Immature natural killer cell (primary cell): Measurements from ENCODE around the gene PHAF1. TPM values are rescaled to one million over a fixed set of nuclear protein-coding genes. Genes with fewer than 3 reads are reported as not detected.

Experiments
- DNase-seq, 3 donors: peaks; one replicate each; pipeline ENCODE4 v3.0.0; 2022; ENCODE audit warnings: mixed read lengths in 1 of 3
- H3K27ac Mint-ChIP-seq, 6 donors: one replicate each; pipeline ENCODE4 v1.8.0; 2020; ENCODE audit warnings: mixed read lengths in 6 of 6, mild to moderate bottlenecking in 5 of 6, inconsistent platforms in 4 of 6, moderate library complexity in 3 of 6
- H3K27me3 Mint-ChIP-seq, 3 donors: one replicate each; pipeline ENCODE4 v1.8.0; 2020 to 2021; ENCODE audit warnings: low read depth in 3 of 3, mild to moderate bottlenecking in 3 of 3, mixed read lengths in 3 of 3, moderate library complexity in 3 of 3, inconsistent platforms in 1 of 3
- H3K36me3 Mint-ChIP-seq, 3 donors: one replicate each; pipeline ENCODE4 v1.8.0; 2020; ENCODE audit warnings: mixed read lengths in 3 of 3, inconsistent platforms in 2 of 3, mild to moderate bottlenecking in 2 of 3
- H3K4me1 Mint-ChIP-seq, 2 donors: one replicate each; pipeline ENCODE4 v1.8.0; 2020; ENCODE audit warnings: inconsistent platforms in 2 of 2, mild to moderate bottlenecking in 2 of 2, mixed read lengths in 2 of 2, moderate library complexity in 1 of 2
- H3K4me3 Mint-ChIP-seq, 5 donors: one replicate each; pipeline ENCODE4 v1.8.0; 2020; ENCODE audit warnings: mild to moderate bottlenecking in 5 of 5, mixed read lengths in 5 of 5, inconsistent platforms in 3 of 5, moderate library complexity in 3 of 5
- H3K9me3 Mint-ChIP-seq, 6 donors: one replicate each; pipeline ENCODE4 v1.8.0; 2020; ENCODE audit warnings: mild to moderate bottlenecking in 6 of 6, mixed read lengths in 6 of 6, inconsistent platforms in 4 of 6, moderate library complexity in 3 of 6
- polyA plus RNA-seq, 3 donors: library from polyadenylated mRNA; unstranded; fragments of 300-500 nt; fragmentation: Illumina TruSeq; gene quantifications; one replicate each; pipeline ENCODE4 v1.2.3, GENCODE V29; 2021

PHAF1 gene
- 10 to 100 TPM in 2 of 3 donors, 1 to 10 TPM in 1; 5.7 to 15.1 (median 14.4) TPM for polyA plus RNA-seq

- Mint-ChIP-seq H3K27ac (peak within 1 kb of the TSS; percentile 76 to 94 (median 85)), H3K9me3 (no peaks in the 10 kb centered on the region), H3K4me1 (peaks cover 24 to 42% of the 10 kb centered on the region in 2 donors), H3K4me3 (peak within 1 kb of the TSS; percentile 94), H3K27me3 (peaks cover 5 to 8% (median 7%) of the 10 kb centered on the region in 3 donors), H3K36me3 (no peaks in the 10 kb centered on the region)
- peak; percentile 94 to 95 (median 95) for DNase-seq
Measured at GRCh38 chr16:67109407-67110135, at the start of gene PHAF1. TSS of gene PHAF1 (plus strand) at chr16:67109941. CDS start at chr16:67110176, 235 bp downstream.

GRCh38 chr16:67063008-67063407, 46.7 kb upstream of the PHAF1 start:
- Mint-ChIP-seq H3K4me1 (peaks cover 12 to 38% of the 10 kb centered on the region in 2 donors), H3K27ac (peak overlapping the region in 3 of 6 donors; percentile 0 to 41 (median 38)), H3K27me3 (peaks cover 0 to 2% (median 1%) of the 10 kb centered on the region in 3 donors), H3K36me3 (peaks cover 4 to 16% (median 12%) of the 10 kb centered on the region in 3 donors), H3K9me3 (no peaks in the 10 kb centered on the region), H3K4me3 (no peak overlapping the region)
- DNase-seq, result no peak

- no peak for DNase-seq
- H3K9me3 Mint-ChIP-seq, result no peaks in the 10 kb centered on the region
- H3K27me3 Mint-ChIP-seq, result peaks cover 0 to 2% (median 0%) of the 10 kb centered on the region in 3 donors
- no peak overlapping the region for H3K4me3 Mint-ChIP-seq
- peaks cover 15 to 34% (median 15%) of the 10 kb centered on the region in 3 donors for H3K36me3 Mint-ChIP-seq
- H3K4me1 Mint-ChIP-seq, result peaks cover 3 to 5% of the 10 kb centered on the region in 2 donors
- H3K27ac Mint-ChIP-seq, result no peak overlapping the region
Measured at GRCh38 chr16:67068212-67068753, 41.5 kb upstream of the PHAF1 start.

- no peak overlapping the region for H3K4me3 Mint-ChIP-seq
- DNase-seq, result no peak
- H3K27me3 Mint-ChIP-seq, result no peaks in the 10 kb centered on the region
- no peaks in the 10 kb centered on the region for H3K9me3 Mint-ChIP-seq
- no peaks in the 10 kb centered on the region for H3K4me1 Mint-ChIP-seq
- peak overlapping the region in 3 of 6 donors; percentile 21 to 37 (median 25) for H3K27ac Mint-ChIP-seq
- peaks cover 14 to 35% (median 15%) of the 10 kb centered on the region in 3 donors for H3K36me3 Mint-ChIP-seq
Measured at GRCh38 chr16:67071476-67072048, 38.2 kb upstream of the PHAF1 start.

GRCh38 chr16:67075331-67075730, 34.4 kb upstream of the PHAF1 start:
- Mint-ChIP-seq H3K4me3 (no peak overlapping the region), H3K4me1 (peaks cover 4 to 11% of the 10 kb centered on the region in 2 donors), H3K27me3 (no peaks in the 10 kb centered on the region), H3K9me3 (no peaks in the 10 kb centered on the region), H3K36me3 (peaks cover 0 to 12% (median 0%) of the 10 kb centered on the region in 3 donors), H3K27ac (no peak overlapping the region)
- no peak for DNase-seq

GRCh38 chr16:67077871-67078270, 31.9 kb upstream of the PHAF1 start:
- H3K9me3 Mint-ChIP-seq, result no peaks in the 10 kb centered on the region
- no peak overlapping the region for H3K4me3 Mint-ChIP-seq
- DNase-seq, result no peak
- H3K36me3 Mint-ChIP-seq, result peaks cover 0 to 5% (median 0%) of the 10 kb centered on the region in 3 donors
- no peak overlapping the region for H3K27ac Mint-ChIP-seq
- no peaks in the 10 kb centered on the region for H3K27me3 Mint-ChIP-seq
- peaks cover 10 to 31% of the 10 kb centered on the region in 2 donors for H3K4me1 Mint-ChIP-seq

GRCh38 chr16:67082100-67082499, 27.6 kb upstream of the PHAF1 start:
- Mint-ChIP-seq H3K4me1 (peaks cover 10 to 34% of the 10 kb centered on the region in 2 donors), H3K27me3 (no peaks in the 10 kb centered on the region), H3K4me3 (peak overlapping the region in 2 of 5 donors; percentile 20 to 35), H3K27ac (no peak overlapping the region), H3K9me3 (no peaks in the 10 kb centered on the region), H3K36me3 (peaks cover 4 to 9% (median 9%) of the 10 kb centered on the region in 3 donors)
- DNase-seq, result peak in 1 of 3 donors; percentile 18

GRCh38 chr16:67082891-67083290, 26.9 kb upstream of the PHAF1 start:
- Mint-ChIP-seq H3K4me3 (no peak overlapping the region), H3K27me3 (no peaks in the 10 kb centered on the region), H3K4me1 (peaks cover 10 to 30% of the 10 kb centered on the region in 2 donors), H3K27ac (no peak overlapping the region), H3K9me3 (no peaks in the 10 kb centered on the region), H3K36me3 (peaks cover 4 to 9% (median 9%) of the 10 kb centered on the region in 3 donors)
- no peak for DNase-seq

GRCh38 chr16:67084345-67085028, 25.3 kb upstream of the PHAF1 start:
- DNase-seq, result no peak
- peak overlapping the region in 1 of 6 donors; percentile 31 for H3K27ac Mint-ChIP-seq
- peaks cover 11 to 30% of the 10 kb centered on the region in 2 donors for H3K4me1 Mint-ChIP-seq
- no peak overlapping the region for H3K4me3 Mint-ChIP-seq
- H3K27me3 Mint-ChIP-seq, result no peaks in the 10 kb centered on the region
- no peaks in the 10 kb centered on the region for H3K9me3 Mint-ChIP-seq
- peaks cover 4 to 9% (median 9%) of the 10 kb centered on the region in 3 donors for H3K36me3 Mint-ChIP-seq

- peaks cover 4 to 9% (median 9%) of the 10 kb centered on the region in 3 donors for H3K36me3 Mint-ChIP-seq
- peaks cover 1 to 13% of the 10 kb centered on the region in 2 donors for H3K4me1 Mint-ChIP-seq
- no peaks in the 10 kb centered on the region for H3K27me3 Mint-ChIP-seq
- peak overlapping the region in 2 of 6 donors; percentile 29 to 74 for H3K27ac Mint-ChIP-seq
- H3K9me3 Mint-ChIP-seq, result no peaks in the 10 kb centered on the region
- no peak for DNase-seq
- H3K4me3 Mint-ChIP-seq, result no peak overlapping the region
Measured at GRCh38 chr16:67086822-67087221, 22.9 kb upstream of the PHAF1 start.

GRCh38 chr16:67087291-67087690, 22.4 kb upstream of the PHAF1 start:
- H3K27ac Mint-ChIP-seq, result no peak overlapping the region
- peaks cover 4 to 9% (median 9%) of the 10 kb centered on the region in 3 donors for H3K36me3 Mint-ChIP-seq
- H3K4me3 Mint-ChIP-seq, result no peak overlapping the region
- H3K9me3 Mint-ChIP-seq, result no peaks in the 10 kb centered on the region
- no peak for DNase-seq
- no peaks in the 10 kb centered on the region for H3K27me3 Mint-ChIP-seq
- peaks cover 3 to 9% of the 10 kb centered on the region in 2 donors for H3K4me1 Mint-ChIP-seq

GRCh38 chr16:67087803-67088202, 21.9 kb upstream of the PHAF1 start:
- Mint-ChIP-seq H3K27ac (no peak overlapping the region), H3K9me3 (no peaks in the 10 kb centered on the region), H3K27me3 (no peaks in the 10 kb centered on the region), H3K4me1 (peaks cover 3 to 6% of the 10 kb centered on the region in 2 donors), H3K4me3 (no peak overlapping the region), H3K36me3 (peaks cover 4 to 9% (median 9%) of the 10 kb centered on the region in 3 donors)
- DNase-seq, result no peak

GRCh38 chr16:67088551-67088950, 21.2 kb upstream of the PHAF1 start:
- Mint-ChIP-seq H3K4me3 (no peak overlapping the region), H3K27me3 (no peaks in the 10 kb centered on the region), H3K36me3 (peaks cover 4 to 9% (median 9%) of the 10 kb centered on the region in 3 donors), H3K4me1 (peaks cover 3 to 6% of the 10 kb centered on the region in 2 donors), H3K9me3 (no peaks in the 10 kb centered on the region), H3K27ac (no peak overlapping the region)
- no peak for DNase-seq
